CD4-positive, alpha-beta memory T cell (primary cell): ENCODE measurements around the gene ELN. TPM values are rescaled to one million over a fixed set of nuclear protein-coding genes. Genes with fewer than 3 reads are reported as not detected.

Experiments
- CTCF ChIA-PET: fragments of 350-600 bp; sonication (Branson Sonifier 250); formaldehyde crosslinking; loops from one replicate; lab custom pipeline; 2021; ENCODE audit warnings: inconsistent platforms; ENCODE audit not compliant: partially characterized antibody; lab: Charles Lee
- POLR2A ChIA-PET: fragments of 350-600 bp; sonication (Branson Sonifier 250); formaldehyde crosslinking; loops from one replicate; lab custom pipeline; 2021; ENCODE audit not compliant: partially characterized antibody; lab: Charles Lee
- DNase-seq, 5 donors: peaks; one replicate each; pipeline versions ENCODE4 v3.0.0 to v3.0.0-alpha.2; 2020 to 2022; ENCODE audit warnings: mixed read lengths in 1 of 5
- H3K27ac ChIP-seq: one replicate; pipeline ENCODE4 v1.7.0; 2013; ENCODE audit warnings: low read depth, low read length
- H3K27me3 ChIP-seq: 2 replicates; pipeline ENCODE4 v1.7.0; 2013; ENCODE audit warnings: mild to moderate bottlenecking, low read length, moderate library complexity; ENCODE audit not compliant: insufficient read depth
- H3K36me3 ChIP-seq: 2 replicates; pipeline ENCODE4 v1.7.0; 2013; ENCODE audit warnings: mild to moderate bottlenecking, low read length, moderate library complexity; ENCODE audit not compliant: insufficient read depth
- H3K4me1 ChIP-seq: 2 replicates; pipeline ENCODE4 v1.7.0; 2013; ENCODE audit warnings: mild to moderate bottlenecking, low read length, moderate library complexity; ENCODE audit not compliant: insufficient read depth
- H3K4me3 ChIP-seq, 2 donors: one replicate each; pipeline ENCODE4 v1.7.0; 2013; ENCODE audit warnings: low read length in 2 of 2, mild to moderate bottlenecking in 1 of 2
- H3K9me3 ChIP-seq, 2 donors: one replicate each; pipeline ENCODE4 v1.7.0; 2013; ENCODE audit warnings: low read length in 2 of 2, control low read depth in 1 of 2; ENCODE audit not compliant: control insufficient read depth in 1 of 2
- H3K27ac Mint-ChIP-seq, 7 donors: one replicate each; pipeline ENCODE4 v1.8.0; 2020 to 2021; ENCODE audit warnings: mixed read lengths in 7 of 7, mild to moderate bottlenecking in 6 of 7, inconsistent platforms in 3 of 7, moderate library complexity in 3 of 7
- H3K27me3 Mint-ChIP-seq, 2 donors: one replicate each; pipeline ENCODE4 v1.8.0; 2020 to 2021; ENCODE audit warnings: mixed read lengths in 2 of 2
- H3K36me3 Mint-ChIP-seq, 2 donors: one replicate each; pipeline ENCODE4 v1.8.0; 2020 to 2021; ENCODE audit warnings: mixed read lengths in 2 of 2, inconsistent platforms in 1 of 2, mild to moderate bottlenecking in 1 of 2
- H3K4me1 Mint-ChIP-seq, 4 donors: one replicate each; pipeline ENCODE4 v1.8.0; 2020 to 2021; ENCODE audit warnings: mixed read lengths in 4 of 4, mild to moderate bottlenecking in 1 of 4
- H3K4me3 Mint-ChIP-seq, 8 donors: one replicate each; pipeline ENCODE4 v1.8.0; 2020 to 2021; ENCODE audit warnings: mixed read lengths in 8 of 8, mild to moderate bottlenecking in 7 of 8, moderate library complexity in 6 of 8, inconsistent platforms in 3 of 8
- H3K9me3 Mint-ChIP-seq, 8 donors: one replicate each; pipeline ENCODE4 v1.8.0; 2020 to 2021; ENCODE audit warnings: mixed read lengths in 8 of 8, mild to moderate bottlenecking in 5 of 8, inconsistent platforms in 3 of 8, moderate library complexity in 1 of 8
- intact Hi-C: fragments of 100-400 bp; cut with micrococcal nuclease; formaldehyde crosslinking; loops from one replicate; pipeline ENCODE4 v1.15.1; 2023
- polyA plus RNA-seq, 2 donors: library from polyadenylated mRNA; unstranded; fragments of 300-500 nt; fragmentation: Illumina TruSeq; gene quantifications; one replicate each; pipeline ENCODE4 v1.2.3, GENCODE V29; 2021
- total RNA-seq, 2 experiments: library from RNA; stranded (reverse); gene quantifications; one replicate each; pipeline ENCODE4 v1.2.3, GENCODE V29; 2021

Gene ELN
- total and polyA plus RNA-seq, 4 experiments from 2014 or later, result not detected

GRCh38 chr7:74017125-74017524 lies 10.8 kb upstream of the ELN start:
- Histone ChIP-seq H3K4me3 (no peak overlapping the region), H3K27me3 (no peaks in the 10 kb centered on the region), H3K9me3 (no peaks in the 10 kb centered on the region), H3K27ac (no peak overlapping the region), H3K36me3 (no peaks in the 10 kb centered on the region), H3K4me1 (no peaks in the 10 kb centered on the region)
- Mint-ChIP-seq H3K27ac (no peak overlapping the region), H3K27me3 (peaks cover 1 to 5% of the 10 kb centered on the region in 2 donors), H3K4me1 (no peaks in the 10 kb centered on the region), H3K36me3 (no peaks in the 10 kb centered on the region), H3K4me3 (no peak overlapping the region), H3K9me3 (peaks cover 0 to 2% (median 0%) of the 10 kb centered on the region in 8 donors)
- ChIA-PET POLR2A (no interaction called here), CTCF (interaction anchor here (1.3 to 6.3 kb wide), 2 partner anchors 9 to 11 kb away, joined by 5 to 46 read pairs; no protein-coding TSS in a partner anchor)
- intact Hi-C loops, result no loop called here
- DNase-seq, result no peak

DNA sequence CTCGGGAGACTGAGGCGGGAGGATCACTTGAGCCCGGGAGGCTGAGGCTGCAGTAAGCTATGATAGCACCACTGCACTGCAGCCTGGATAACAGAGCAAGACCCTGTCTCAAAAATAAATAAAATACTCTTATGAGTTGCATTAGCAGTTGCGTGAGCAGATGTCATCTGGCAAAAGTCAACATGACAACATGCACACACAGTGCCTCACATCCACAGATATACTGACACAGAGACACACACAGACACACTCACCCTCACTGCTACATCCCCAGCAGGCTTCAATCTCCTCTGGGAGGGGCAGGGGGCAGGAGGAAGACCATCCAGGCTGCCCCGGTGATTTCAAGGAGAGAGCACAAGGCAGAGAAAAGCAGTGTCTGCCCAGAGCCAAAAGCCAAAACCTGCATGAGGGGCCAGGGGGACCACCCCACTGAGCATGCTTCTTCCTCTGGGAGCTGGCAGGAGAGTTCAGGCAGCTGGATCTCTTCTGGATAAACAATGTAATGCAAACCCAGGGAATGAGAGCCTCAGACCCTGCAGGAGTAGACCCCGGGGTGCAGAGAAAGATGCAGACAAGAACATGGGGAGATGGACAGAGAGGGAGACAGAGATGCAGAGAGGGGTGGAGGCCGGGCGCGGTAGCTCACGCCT lies 9.6 kb upstream of the ELN start:
- Histone ChIP-seq H3K27ac (no peak overlapping the region), H3K27me3 (no peaks in the 10 kb centered on the region), H3K4me1 (no peaks in the 10 kb centered on the region), H3K36me3 (no peaks in the 10 kb centered on the region), H3K4me3 (no peak overlapping the region), H3K9me3 (no peaks in the 10 kb centered on the region)
- peaks cover 0 to 2% (median 0%) of the 10 kb centered on the region in 8 donors for H3K9me3 Mint-ChIP-seq
- no peak overlapping the region for H3K4me3 Mint-ChIP-seq
- no peak overlapping the region for H3K27ac Mint-ChIP-seq
- ChIA-PET POLR2A (no interaction called here), CTCF (interaction anchor here (6.3 kb wide), 1 partner anchor 7 kb away, joined by 46 read pairs; no protein-coding TSS in a partner anchor)
- intact Hi-C loops, result no loop called here
- no peaks in the 10 kb centered on the region for H3K36me3 Mint-ChIP-seq
- H3K4me1 Mint-ChIP-seq, result no peaks in the 10 kb centered on the region
- peaks cover 2 to 10% of the 10 kb centered on the region in 2 donors for H3K27me3 Mint-ChIP-seq
- no peak for DNase-seq

GRCh38 chr7:74019149-74019548 lies 8.8 kb upstream of the ELN start:
- no peaks in the 10 kb centered on the region for H3K36me3 ChIP-seq
- H3K27ac ChIP-seq, result no peak overlapping the region
- H3K9me3 ChIP-seq, result no peaks in the 10 kb centered on the region
- H3K9me3 Mint-ChIP-seq, result peaks cover 0 to 2% (median 0%) of the 10 kb centered on the region in 8 donors
- no peak overlapping the region for H3K4me3 Mint-ChIP-seq
- no peaks in the 10 kb centered on the region for H3K27me3 ChIP-seq
- no peaks in the 10 kb centered on the region for H3K36me3 Mint-ChIP-seq
- intact Hi-C loops, result no loop called here
- CTCF ChIA-PET, result interaction anchor here (6.3 kb wide), 1 partner anchor 7 kb away, joined by 46 read pairs; no protein-coding TSS in a partner anchor
- H3K4me1 Mint-ChIP-seq, result no peaks in the 10 kb centered on the region
- H3K27me3 Mint-ChIP-seq, result peaks cover 8 to 16% of the 10 kb centered on the region in 2 donors
- no peak overlapping the region for H3K4me3 ChIP-seq
- no peaks in the 10 kb centered on the region for H3K4me1 ChIP-seq
- H3K27ac Mint-ChIP-seq, result no peak overlapping the region
- DNase-seq, result no peak
- POLR2A ChIA-PET, result no interaction called here

DNA sequence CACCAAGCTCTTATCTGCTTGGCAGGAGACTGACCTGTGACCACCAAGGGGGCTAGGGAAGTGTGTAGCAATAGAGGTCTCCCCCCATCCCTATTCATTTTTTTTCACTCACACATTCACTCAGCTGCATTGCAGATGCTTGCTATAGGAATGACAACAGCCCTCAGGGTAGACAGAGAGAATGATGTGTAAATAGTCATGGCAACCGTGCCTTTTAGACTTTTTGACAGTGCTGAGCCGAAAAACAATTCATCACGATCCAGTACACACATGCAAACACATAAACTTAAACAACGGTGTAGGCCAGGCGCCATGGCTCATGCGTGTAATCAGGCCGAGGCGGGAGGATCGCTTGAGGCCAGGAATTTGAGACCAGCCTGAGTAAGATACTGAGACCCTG lies 7.6 kb upstream of the ELN start:
- H3K36me3 Mint-ChIP-seq, result no peaks in the 10 kb centered on the region
- no peak overlapping the region for H3K4me3 ChIP-seq
- H3K27ac Mint-ChIP-seq, result no peak overlapping the region
- H3K9me3 ChIP-seq, result no peaks in the 10 kb centered on the region
- intact Hi-C loops, result no loop called here
- peaks cover 0 to 2% (median 0%) of the 10 kb centered on the region in 8 donors for H3K9me3 Mint-ChIP-seq
- peaks cover 12 to 26% of the 10 kb centered on the region in 2 donors for H3K27me3 Mint-ChIP-seq
- DNase-seq, result no peak
- no peaks in the 10 kb centered on the region for H3K27me3 ChIP-seq
- no peaks in the 10 kb centered on the region for H3K4me1 ChIP-seq
- no peak overlapping the region for H3K4me3 Mint-ChIP-seq
- CTCF ChIA-PET, result no interaction called here
- POLR2A ChIA-PET, result no interaction called here
- peaks cover 0 to 4% (median 0%) of the 10 kb centered on the region in 4 donors for H3K4me1 Mint-ChIP-seq
- no peaks in the 10 kb centered on the region for H3K36me3 ChIP-seq
- no peak overlapping the region for H3K27ac ChIP-seq

GRCh38 chr7:74021546-74022320 lies 6.2 kb upstream of the ELN start:
- Mint-ChIP-seq H3K4me1 (peaks cover 0 to 17% (median 6%) of the 10 kb centered on the region in 4 donors), H3K27ac (no peak overlapping the region), H3K9me3 (peaks cover 0 to 2% (median 0%) of the 10 kb centered on the region in 8 donors), H3K36me3 (no peaks in the 10 kb centered on the region), H3K27me3 (peaks cover 25 to 31% of the 10 kb centered on the region in 2 donors), H3K4me3 (no peak overlapping the region)
- Histone ChIP-seq H3K27me3 (peaks cover 8% of the 10 kb centered on the region), H3K4me1 (peaks cover 3% of the 10 kb centered on the region), H3K27ac (no peak overlapping the region), H3K4me3 (no peak overlapping the region), H3K9me3 (no peaks in the 10 kb centered on the region), H3K36me3 (no peaks in the 10 kb centered on the region)
- intact Hi-C loops, result no loop called here
- no peak for DNase-seq
- POLR2A ChIA-PET, result no interaction called here
- CTCF ChIA-PET, result interaction anchor here (0.8 kb wide), 1 partner anchor 44 kb away, joined by 3 read pairs; no protein-coding TSS in a partner anchor

GRCh38 chr7:74022507-74022906 lies 5.5 kb upstream of the ELN start:
- Histone ChIP-seq H3K9me3 (no peaks in the 10 kb centered on the region), H3K36me3 (no peaks in the 10 kb centered on the region), H3K4me1 (peaks cover 4% of the 10 kb centered on the region), H3K4me3 (no peak overlapping the region), H3K27me3 (peaks cover 8% of the 10 kb centered on the region), H3K27ac (no peak overlapping the region)
- H3K9me3 Mint-ChIP-seq, result peaks cover 0 to 2% (median 0%) of the 10 kb centered on the region in 8 donors
- no peaks in the 10 kb centered on the region for H3K36me3 Mint-ChIP-seq
- ChIA-PET POLR2A (no interaction called here), CTCF (no interaction called here)
- DNase-seq, result no peak
- H3K27me3 Mint-ChIP-seq, result peaks cover 26 to 30% of the 10 kb centered on the region in 2 donors
- peaks cover 0 to 22% (median 7%) of the 10 kb centered on the region in 4 donors for H3K4me1 Mint-ChIP-seq
- intact Hi-C loops, result no loop called here
- H3K4me3 Mint-ChIP-seq, result no peak overlapping the region
- no peak overlapping the region for H3K27ac Mint-ChIP-seq

GRCh38 chr7:74023092-74023536 lies 4.9 kb upstream of the ELN start:
- Mint-ChIP-seq H3K4me1 (peaks cover 0 to 22% (median 7%) of the 10 kb centered on the region in 4 donors), H3K27me3 (peaks cover 26 to 28% of the 10 kb centered on the region in 2 donors), H3K4me3 (no peak overlapping the region), H3K9me3 (no peaks in the 10 kb centered on the region), H3K27ac (no peak overlapping the region), H3K36me3 (no peaks in the 10 kb centered on the region)
- ChIA-PET POLR2A (no interaction called here), CTCF (no interaction called here)
- H3K27me3 ChIP-seq, result peaks cover 8% of the 10 kb centered on the region
- no peak overlapping the region for H3K27ac ChIP-seq
- H3K4me1 ChIP-seq, result peaks cover 4% of the 10 kb centered on the region
- DNase-seq, result no peak
- intact Hi-C loops, result no loop called here
- no peaks in the 10 kb centered on the region for H3K9me3 ChIP-seq
- no peaks in the 10 kb centered on the region for H3K36me3 ChIP-seq
- no peak overlapping the region for H3K4me3 ChIP-seq
